ENCODE data around the gene OLFM4.

Gene OLFM4

GRCh38 chr13:52984881-52985363 lies 43.7 kb upstream of the OLFM4 start:
- H3K18ac ChIP-seq (ENCODE audit: low read length), result no peak overlapping the region
- no peak overlapping the region for H3K27ac ChIP-seq (ENCODE audit: low read depth, low read length)
- H3K9me3 ChIP-seq (ENCODE audit: insufficient read depth, low read depth, low read length), result no peaks in the 10 kb centered on the region
- no peak overlapping the region for H3K4me3 ChIP-seq (ENCODE audit: low read depth, low read length)
- H3K4me2 ChIP-seq (ENCODE audit: low read length), result no peak overlapping the region
- H3K9ac ChIP-seq (ENCODE audit: low read length), result no peak overlapping the region
- H2BK120ac ChIP-seq (ENCODE audit: insufficient read depth, low read length, poor library complexity), result no peak overlapping the region
- H2BK5ac ChIP-seq (ENCODE audit: low read depth, low read length, poor library complexity), result no peak overlapping the region
- no peak overlapping the region for H3K23ac ChIP-seq (ENCODE audit: low read length)
- no peak overlapping the region for H2AK5ac ChIP-seq (ENCODE audit: low read length)
- WGBS (ENCODE audit: extremely low coverage, insufficient coverage, insufficient read length), result no CpG with 5 or more reads among the region's 5 CpGs
- no peaks in the 10 kb centered on the region for H3K27me3 ChIP-seq (ENCODE audit: insufficient read depth, low read length)
- H3K36me3 ChIP-seq (ENCODE audit: control insufficient read depth in 1 of 2, insufficient read depth in 2 of 2, low read length in 2 of 2), result no peaks in the 10 kb centered on the region
- no peak overlapping the region for H2AFZ ChIP-seq (ENCODE audit: insufficient read depth, low read length, poor library complexity)
- no peak for DNase-seq
- no peak overlapping the region for H3K4ac ChIP-seq (ENCODE audit: low read depth, low read length)
- no peak overlapping the region for H3K14ac ChIP-seq (ENCODE audit: low read length)
- no peak overlapping the region for H4K8ac ChIP-seq (ENCODE audit: low read depth, low read length)
- H4K91ac ChIP-seq (ENCODE audit: low read depth, low read length), result no peak overlapping the region
- H3K79me2 ChIP-seq (ENCODE audit: control insufficient read depth, insufficient read depth, low read length, poor library complexity), result no peaks in the 10 kb centered on the region
- H2BK12ac ChIP-seq (ENCODE audit: low read length), result no peak overlapping the region
- no peak overlapping the region for H4K12ac ChIP-seq (ENCODE audit: low read depth, low read length)
- H3K79me1 ChIP-seq (ENCODE audit: low read length), result peaks cover 2% of the 10 kb centered on the region
- H3K4me1 ChIP-seq (ENCODE audit: control insufficient read depth in 1 of 2, insufficient read depth in 2 of 2, low read length in 2 of 2), result no peaks in the 10 kb centered on the region

GRCh38 chr13:52991344-52992020 lies 37.1 kb upstream of the OLFM4 start:
- Histone ChIP-seq H3K18ac (ENCODE audit: low read length) (no peak overlapping the region), H4K91ac (ENCODE audit: low read depth, low read length) (no peak overlapping the region), H2BK120ac (ENCODE audit: insufficient read depth, low read length, poor library complexity) (no peak overlapping the region), H3K4me3 (ENCODE audit: low read depth, low read length) (no peak overlapping the region), H3K27ac (ENCODE audit: low read depth, low read length) (no peak overlapping the region), H4K8ac (ENCODE audit: low read depth, low read length) (no peak overlapping the region), H2AFZ (ENCODE audit: insufficient read depth, low read length, poor library complexity) (no peak overlapping the region), H3K27me3 (ENCODE audit: insufficient read depth, low read length) (no peaks in the 10 kb centered on the region), H3K36me3 (ENCODE audit: control insufficient read depth in 1 of 2, insufficient read depth in 2 of 2, low read length in 2 of 2) (no peaks in the 10 kb centered on the region), H3K4me1 (ENCODE audit: control insufficient read depth in 1 of 2, insufficient read depth in 2 of 2, low read length in 2 of 2) (no peaks in the 10 kb centered on the region), H3K4me2 (ENCODE audit: low read length) (no peak overlapping the region), H3K79me2 (ENCODE audit: control insufficient read depth, insufficient read depth, low read length, poor library complexity) (no peaks in the 10 kb centered on the region), H3K4ac (ENCODE audit: low read depth, low read length) (no peak overlapping the region), H2AK5ac (ENCODE audit: low read length) (no peak overlapping the region), H3K23ac (ENCODE audit: low read length) (no peak overlapping the region), H4K12ac (ENCODE audit: low read depth, low read length) (no peak overlapping the region), H3K14ac (ENCODE audit: low read length) (no peak overlapping the region), H3K9ac (ENCODE audit: low read length) (no peak overlapping the region), H3K79me1 (ENCODE audit: low read length) (no peaks in the 10 kb centered on the region), H3K9me3 (ENCODE audit: insufficient read depth, low read depth, low read length) (no peaks in the 10 kb centered on the region), H2BK5ac (ENCODE audit: low read depth, low read length, poor library complexity) (no peak overlapping the region), H2BK12ac (ENCODE audit: low read length) (no peak overlapping the region)
- no peak for DNase-seq
- no CpG with 5 or more reads among the region's 13 CpGs for WGBS (ENCODE audit: extremely low coverage, insufficient coverage, insufficient read length)

GRCh38 chr13:52992110-52992509 lies 36.5 kb upstream of the OLFM4 start:
- WGBS (ENCODE audit: extremely low coverage, insufficient coverage, insufficient read length), result no CpG with 5 or more reads among the region's 11 CpGs
- Histone ChIP-seq H3K9me3 (ENCODE audit: insufficient read depth, low read depth, low read length) (no peaks in the 10 kb centered on the region), H2BK5ac (ENCODE audit: low read depth, low read length, poor library complexity) (no peak overlapping the region), H3K4me1 (ENCODE audit: control insufficient read depth in 1 of 2, insufficient read depth in 2 of 2, low read length in 2 of 2) (no peaks in the 10 kb centered on the region), H3K9ac (ENCODE audit: low read length) (no peak overlapping the region), H3K4ac (ENCODE audit: low read depth, low read length) (no peak overlapping the region), H3K23ac (ENCODE audit: low read length) (no peak overlapping the region), H2BK12ac (ENCODE audit: low read length) (no peak overlapping the region), H2AFZ (ENCODE audit: insufficient read depth, low read length, poor library complexity) (no peak overlapping the region), H4K12ac (ENCODE audit: low read depth, low read length) (no peak overlapping the region), H3K79me2 (ENCODE audit: control insufficient read depth, insufficient read depth, low read length, poor library complexity) (no peaks in the 10 kb centered on the region), H3K4me3 (ENCODE audit: low read depth, low read length) (no peak overlapping the region), H4K8ac (ENCODE audit: low read depth, low read length) (no peak overlapping the region), H3K27me3 (ENCODE audit: insufficient read depth, low read length) (no peaks in the 10 kb centered on the region), H3K14ac (ENCODE audit: low read length) (no peak overlapping the region), H4K91ac (ENCODE audit: low read depth, low read length) (no peak overlapping the region), H3K18ac (ENCODE audit: low read length) (no peak overlapping the region), H3K36me3 (ENCODE audit: control insufficient read depth in 1 of 2, insufficient read depth in 2 of 2, low read length in 2 of 2) (no peaks in the 10 kb centered on the region), H3K4me2 (ENCODE audit: low read length) (no peak overlapping the region), H3K79me1 (ENCODE audit: low read length) (no peaks in the 10 kb centered on the region), H3K27ac (ENCODE audit: low read depth, low read length) (no peak overlapping the region), H2BK120ac (ENCODE audit: insufficient read depth, low read length, poor library complexity) (no peak overlapping the region), H2AK5ac (ENCODE audit: low read length) (no peak overlapping the region)
- DNase-seq, result no peak

- Histone ChIP-seq H2BK12ac (ENCODE audit: low read length) (no peak overlapping the region), H3K23ac (ENCODE audit: low read length) (no peak overlapping the region), H3K4me2 (ENCODE audit: low read length) (no peak overlapping the region), H3K27me3 (ENCODE audit: insufficient read depth, low read length) (no peaks in the 10 kb centered on the region), H2AK5ac (ENCODE audit: low read length) (no peak overlapping the region), H3K9me3 (ENCODE audit: insufficient read depth, low read depth, low read length) (no peaks in the 10 kb centered on the region), H2AFZ (ENCODE audit: insufficient read depth, low read length, poor library complexity) (no peak overlapping the region), H3K36me3 (ENCODE audit: control insufficient read depth in 1 of 2, insufficient read depth in 2 of 2, low read length in 2 of 2) (no peaks in the 10 kb centered on the region), H3K4me3 (ENCODE audit: low read depth, low read length) (no peak overlapping the region), H3K18ac (ENCODE audit: low read length) (no peak overlapping the region), H4K12ac (ENCODE audit: low read depth, low read length) (no peak overlapping the region), H4K8ac (ENCODE audit: low read depth, low read length) (no peak overlapping the region), H3K79me2 (ENCODE audit: control insufficient read depth, insufficient read depth, low read length, poor library complexity) (no peaks in the 10 kb centered on the region), H2BK120ac (ENCODE audit: insufficient read depth, low read length, poor library complexity) (no peak overlapping the region), H3K14ac (ENCODE audit: low read length) (no peak overlapping the region), H3K79me1 (ENCODE audit: low read length) (no peaks in the 10 kb centered on the region), H3K9ac (ENCODE audit: low read length) (no peak overlapping the region), H3K4ac (ENCODE audit: low read depth, low read length) (no peak overlapping the region), H2BK5ac (ENCODE audit: low read depth, low read length, poor library complexity) (no peak overlapping the region), H3K4me1 (ENCODE audit: control insufficient read depth in 1 of 2, insufficient read depth in 2 of 2, low read length in 2 of 2) (no peaks in the 10 kb centered on the region), H3K27ac (ENCODE audit: low read depth, low read length) (no peak overlapping the region), H4K91ac (ENCODE audit: low read depth, low read length) (no peak overlapping the region)
- WGBS (ENCODE audit: extremely low coverage, insufficient coverage, insufficient read length), result no CpG with 5 or more reads among the region's 2 CpGs
- no peak for DNase-seq
Observed at GRCh38 chr13:52994051-52994450, 34.6 kb upstream of the OLFM4 start.
